Activated naive CD8-positive, alpha-beta T cell treated with anti-CD3 and anti-CD28 coated beads for 36 hours (primary cell): ENCODE measurements around the gene KRTAP20-1. TPM values are rescaled to one million over a fixed set of nuclear protein-coding genes. Genes with fewer than 3 reads are reported as not detected.

ENCODE experiments used
- DNase-seq: peaks from one replicate; pipeline ENCODE4 v3.0.0; 2021
- H3K27ac Mint-ChIP-seq: one replicate; pipeline ENCODE4 v1.8.0; 2022; ENCODE audit warnings: mild to moderate bottlenecking, moderate library complexity, mixed read lengths
- H3K27me3 Mint-ChIP-seq: one replicate; pipeline ENCODE4 v1.8.0; 2022; ENCODE audit warnings: mild to moderate bottlenecking, mixed read lengths
- H3K36me3 Mint-ChIP-seq: one replicate; pipeline ENCODE4 v1.8.0; 2021; ENCODE audit warnings: mild to moderate bottlenecking, mixed read lengths
- H3K4me1 Mint-ChIP-seq: one replicate; pipeline ENCODE4 v1.8.0; 2021; ENCODE audit warnings: mixed read lengths
- H3K4me3 Mint-ChIP-seq: one replicate; pipeline ENCODE4 v1.8.0; 2022; ENCODE audit warnings: mild to moderate bottlenecking, moderate library complexity, mixed read lengths
- H3K9me3 Mint-ChIP-seq: one replicate; pipeline ENCODE4 v1.8.0; 2022; ENCODE audit warnings: mixed read lengths
- total RNA-seq, 2 experiments: library from RNA; stranded (reverse); gene quantifications; one replicate each; pipeline ENCODE4 v1.2.3, GENCODE V29; 2021

Gene KRTAP20-1
- total RNA-seq, 2 experiments from 2014 or later = not detected

DNA sequence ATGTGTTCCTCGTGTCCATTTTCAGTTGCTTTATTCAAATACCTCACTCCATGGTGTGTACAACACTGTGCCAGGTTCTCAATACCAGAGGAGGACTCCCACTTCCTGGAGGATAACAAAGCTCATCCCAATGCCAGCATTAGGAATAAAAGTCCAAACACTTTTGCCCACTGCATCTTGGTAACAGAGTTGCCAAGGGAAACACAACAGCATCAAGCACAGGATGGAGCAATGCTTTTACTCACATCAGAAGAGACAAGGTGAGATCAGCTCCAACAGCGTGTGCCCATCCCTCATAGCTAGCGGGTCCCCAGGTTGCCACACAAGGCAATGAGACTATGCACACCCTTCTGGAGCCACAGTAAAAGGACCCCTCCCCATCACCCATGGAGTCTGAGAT is 7.1 kb downstream of the KRTAP20-1 start:
- no peak overlapping the region for H3K27ac Mint-ChIP-seq
- H3K4me3 Mint-ChIP-seq = no peak overlapping the region
- peaks cover 3% of the 10 kb centered on the region for H3K27me3 Mint-ChIP-seq
- H3K4me1 Mint-ChIP-seq = no peaks in the 10 kb centered on the region
- H3K36me3 Mint-ChIP-seq = no peaks in the 10 kb centered on the region
- no peaks in the 10 kb centered on the region for H3K9me3 Mint-ChIP-seq
- no peak for DNase-seq

DNA sequence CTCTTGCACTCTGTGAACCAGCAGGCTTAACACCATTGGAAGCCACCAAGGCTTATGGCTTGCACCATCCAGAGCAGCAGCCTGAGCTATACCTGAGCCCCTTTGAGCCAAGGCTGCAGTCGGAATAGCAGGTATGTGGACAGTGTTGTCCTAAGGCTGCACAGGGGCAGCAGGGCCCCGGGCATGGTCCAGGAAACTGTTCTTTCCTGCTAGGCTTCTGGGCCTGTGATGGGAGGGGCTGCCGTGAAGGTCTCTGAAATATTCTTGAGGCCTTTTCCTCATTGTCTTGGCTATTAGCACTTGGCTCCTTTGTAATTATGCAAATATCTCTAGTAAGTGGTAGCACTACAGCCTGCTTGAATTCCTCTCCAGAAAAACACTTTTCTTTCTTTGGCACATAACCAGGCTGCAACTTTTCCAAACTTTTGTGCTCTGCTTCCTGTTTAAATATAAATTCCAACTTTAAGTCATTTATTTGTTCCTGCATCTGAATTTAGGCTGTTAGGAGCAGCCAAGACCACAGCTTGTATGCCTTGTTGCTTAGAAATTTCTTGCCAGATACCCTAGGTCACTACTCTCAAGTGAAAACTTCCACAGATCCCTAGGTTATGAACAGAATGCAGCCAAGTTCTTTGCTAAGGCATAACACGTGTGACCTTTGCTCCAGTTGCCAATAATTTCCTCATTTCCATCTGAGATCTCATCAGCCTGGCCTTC is 9.4 kb downstream of the KRTAP20-1 start:
- H3K27me3 Mint-ChIP-seq = peaks cover 8% of the 10 kb centered on the region
- H3K4me1 Mint-ChIP-seq = no peaks in the 10 kb centered on the region
- no peak overlapping the region for H3K4me3 Mint-ChIP-seq
- no peak overlapping the region for H3K27ac Mint-ChIP-seq
- H3K36me3 Mint-ChIP-seq = no peaks in the 10 kb centered on the region
- no peaks in the 10 kb centered on the region for H3K9me3 Mint-ChIP-seq
- no peak for DNase-seq

DNA sequence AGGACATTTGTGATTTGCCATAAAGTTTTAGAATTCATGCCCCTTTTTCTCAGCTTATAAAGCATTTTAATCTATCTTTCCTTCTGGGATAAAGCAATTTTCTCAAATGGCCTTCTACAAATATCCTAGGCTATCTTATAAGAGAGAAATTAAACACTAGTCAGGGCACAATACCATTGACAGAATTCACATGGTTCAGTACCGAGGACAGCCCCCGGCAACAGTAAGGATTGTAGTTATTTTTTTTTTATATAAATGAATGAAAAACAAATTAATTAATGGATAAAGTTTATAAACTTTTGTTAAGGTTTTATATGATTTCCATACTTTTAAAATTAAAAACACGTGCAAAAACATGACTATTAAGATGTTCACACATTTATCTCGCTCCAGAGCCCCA is 11.9 kb downstream of the KRTAP20-1 start:
- Mint-ChIP-seq H3K4me3 (no peak overlapping the region), H3K27ac (no peak overlapping the region), H3K9me3 (no peaks in the 10 kb centered on the region), H3K4me1 (no peaks in the 10 kb centered on the region), H3K27me3 (peaks cover 8% of the 10 kb centered on the region), H3K36me3 (no peaks in the 10 kb centered on the region)
- DNase-seq = no peak

DNA sequence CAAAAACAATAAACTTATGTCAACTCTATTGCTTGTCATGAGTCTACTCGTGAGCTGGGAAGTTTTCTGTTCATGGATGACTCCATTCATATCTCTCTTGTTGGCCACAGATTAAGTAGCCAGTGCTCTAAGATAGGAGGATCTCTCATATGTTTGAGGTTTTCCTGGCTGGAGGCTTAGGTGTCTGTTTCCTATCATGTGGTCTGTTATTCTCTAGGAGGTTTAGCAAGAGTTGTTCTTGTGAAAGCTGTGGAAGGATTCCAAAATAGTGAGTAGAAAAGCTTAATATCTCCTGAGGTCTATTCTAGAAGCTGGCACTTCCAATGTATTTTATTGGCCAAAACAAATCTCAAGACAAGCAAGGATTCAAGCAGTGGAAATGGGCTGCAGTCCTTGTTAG is 13.0 kb downstream of the KRTAP20-1 start:
- H3K4me3 Mint-ChIP-seq = no peak overlapping the region
- H3K36me3 Mint-ChIP-seq = no peaks in the 10 kb centered on the region
- no peaks in the 10 kb centered on the region for H3K4me1 Mint-ChIP-seq
- H3K27ac Mint-ChIP-seq = no peak overlapping the region
- no peaks in the 10 kb centered on the region for H3K9me3 Mint-ChIP-seq
- H3K27me3 Mint-ChIP-seq = peaks cover 8% of the 10 kb centered on the region
- no peak for DNase-seq

DNA sequence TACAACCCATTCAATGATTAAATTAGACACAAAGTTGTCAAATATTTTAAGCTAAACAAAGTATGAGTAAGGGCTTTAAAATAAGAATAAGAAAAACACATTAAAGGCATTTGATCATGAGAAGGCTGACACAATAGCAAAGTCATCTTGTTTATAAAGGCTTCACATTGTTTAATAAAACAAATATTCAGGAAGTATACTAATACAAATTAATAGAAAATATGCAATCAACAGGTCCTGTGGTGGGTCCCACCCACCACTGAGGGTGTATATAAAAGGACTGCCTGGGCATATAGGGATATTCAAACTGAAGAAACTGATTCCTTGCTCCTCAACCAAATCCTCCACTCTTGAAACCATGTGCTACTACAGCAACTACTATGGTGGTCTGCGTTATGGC is 18.7 kb downstream of the KRTAP20-1 start, which contains the start of gene KRTAP20-2:
Gene KRTAP20-2, plus strand, starts transcription at position 301 of the 400 bp plus-strand sequence. Its CDS starts 58 bp downstream, at position 359.
- no peak for DNase-seq
- H3K27me3 Mint-ChIP-seq = no peaks in the 10 kb centered on the region
- no peak within 1 kb of the TSS for H3K4me3 Mint-ChIP-seq
- no peaks in the 10 kb centered on the region for H3K4me1 Mint-ChIP-seq
- H3K36me3 Mint-ChIP-seq = no peaks in the 10 kb centered on the region
- no peak within 1 kb of the TSS for H3K27ac Mint-ChIP-seq
- no peaks in the 10 kb centered on the region for H3K9me3 Mint-ChIP-seq

DNA sequence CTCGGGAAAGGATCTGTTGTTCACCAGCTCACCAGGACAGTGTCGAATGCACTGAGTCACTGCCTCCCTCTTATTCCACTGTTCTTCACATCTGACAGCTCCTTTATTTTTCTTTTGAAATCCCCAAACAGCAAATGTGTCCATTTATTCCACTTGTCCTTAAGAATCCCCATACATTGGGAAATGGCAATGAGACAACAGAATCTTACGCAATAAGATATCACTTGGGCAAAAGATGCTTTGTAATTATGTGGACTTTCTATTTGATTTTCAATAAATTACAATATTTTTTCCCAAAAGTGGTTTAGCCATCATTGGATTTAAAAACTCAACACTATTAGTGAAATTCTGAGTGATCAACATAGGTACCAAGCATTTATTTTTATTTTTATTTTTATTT is 22.5 kb downstream of the KRTAP20-1 start:
- Mint-ChIP-seq H3K27ac (no peak overlapping the region), H3K4me3 (no peak overlapping the region), H3K36me3 (no peaks in the 10 kb centered on the region), H3K27me3 (no peaks in the 10 kb centered on the region), H3K4me1 (no peaks in the 10 kb centered on the region), H3K9me3 (no peaks in the 10 kb centered on the region)
- DNase-seq = no peak

DNA sequence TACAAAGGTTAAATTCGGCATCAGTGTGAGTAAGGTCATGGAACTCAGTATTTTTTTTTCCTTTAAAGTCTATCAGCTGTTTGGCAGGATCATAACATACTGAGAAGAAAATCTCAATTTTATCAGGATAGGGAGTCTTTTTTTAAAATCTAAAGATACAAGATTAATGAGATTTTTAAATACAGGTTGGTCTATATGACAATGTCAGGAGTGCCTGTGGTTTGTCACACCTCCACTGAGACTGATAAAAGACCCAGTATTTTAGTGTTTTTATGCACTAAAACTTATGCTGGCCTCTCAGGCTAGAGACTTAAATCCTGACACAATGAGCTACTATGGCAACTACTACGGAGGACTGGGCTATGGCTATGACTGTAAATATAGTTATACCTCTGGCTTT is 26.3 kb downstream of the KRTAP20-1 start, which contains the start of gene KRTAP20-3:
Gene KRTAP20-3, plus strand, starts transcription at position 301 of the 400 bp plus-strand sequence.
- no peak within 1 kb of the TSS for H3K27ac Mint-ChIP-seq
- H3K4me1 Mint-ChIP-seq = no peaks in the 10 kb centered on the region
- H3K4me3 Mint-ChIP-seq = no peak within 1 kb of the TSS
- no peaks in the 10 kb centered on the region for H3K36me3 Mint-ChIP-seq
- no peaks in the 10 kb centered on the region for H3K27me3 Mint-ChIP-seq
- H3K9me3 Mint-ChIP-seq = no peaks in the 10 kb centered on the region
- DNase-seq = no peak

DNA sequence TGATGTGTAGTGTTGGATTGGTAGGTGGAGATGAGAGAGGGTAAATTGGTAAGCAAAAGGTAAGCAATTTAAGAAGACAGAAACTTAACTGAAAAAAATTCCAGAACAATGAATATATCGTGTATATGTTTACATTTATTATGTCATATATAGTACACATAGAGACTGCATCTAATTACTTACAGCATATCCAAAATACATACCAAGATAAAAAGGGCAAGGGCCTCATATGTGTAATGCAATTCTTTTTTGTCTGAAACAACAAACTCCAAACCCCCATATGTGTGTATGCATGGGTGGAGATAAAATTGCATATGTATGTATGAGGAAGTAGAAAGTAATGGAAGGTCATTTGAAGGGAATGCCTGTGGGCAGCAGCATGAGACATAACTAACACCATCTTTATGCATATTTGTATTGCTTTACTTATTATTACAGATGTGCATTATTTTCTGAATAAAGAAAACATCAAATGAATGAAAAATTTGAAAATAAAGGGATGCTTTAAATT is 30.7 kb downstream of the KRTAP20-1 start:
- Mint-ChIP-seq H3K36me3 (no peaks in the 10 kb centered on the region), H3K9me3 (no peaks in the 10 kb centered on the region), H3K27me3 (no peaks in the 10 kb centered on the region), H3K27ac (no peak overlapping the region), H3K4me1 (no peaks in the 10 kb centered on the region), H3K4me3 (no peak overlapping the region)
- no peak for DNase-seq

DNA sequence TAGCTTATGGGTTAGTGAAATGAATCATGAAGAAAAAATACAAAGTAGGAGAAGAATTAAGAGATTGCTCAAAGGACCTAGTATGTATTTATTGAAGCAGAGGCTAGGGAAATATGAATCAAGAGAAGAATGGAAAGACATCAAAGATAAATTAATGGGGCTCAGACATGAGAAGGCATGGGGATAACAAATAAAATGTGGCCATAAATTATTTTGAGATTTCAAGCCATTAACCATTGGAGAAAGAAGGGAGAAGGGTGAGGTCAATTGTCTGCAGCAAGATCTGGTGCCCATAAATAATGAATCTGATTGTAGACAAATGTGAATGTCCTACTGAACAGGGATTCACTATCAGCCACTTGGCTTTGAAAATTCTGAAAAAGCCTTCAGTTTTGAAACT is 36.7 kb downstream of the KRTAP20-1 start:
- no peaks in the 10 kb centered on the region for H3K4me1 Mint-ChIP-seq
- DNase-seq = no peak
- no peak overlapping the region for H3K27ac Mint-ChIP-seq
- H3K27me3 Mint-ChIP-seq = peaks cover 3% of the 10 kb centered on the region
- no peaks in the 10 kb centered on the region for H3K9me3 Mint-ChIP-seq
- no peak overlapping the region for H3K4me3 Mint-ChIP-seq
- H3K36me3 Mint-ChIP-seq = no peaks in the 10 kb centered on the region

Other genes with a start within 250 kb of the KRTAP20-1 start
- not detected for gene KRTAP13-2, start 244.2 kb upstream of the KRTAP20-1 start, total RNA-seq
- not detected for gene KRTAP13-1, start 220.4 kb upstream of the KRTAP20-1 start, total RNA-seq
- gene KRTAP13-3, start 190.5 kb upstream of the KRTAP20-1 start, total RNA-seq = not detected
- gene KRTAP13-4, start 186.2 kb upstream of the KRTAP20-1 start, total RNA-seq = not detected
- not detected for gene KRTAP15-1, start 176.2 kb upstream of the KRTAP20-1 start, total RNA-seq
- not detected for gene KRTAP19-1, start 136.1 kb upstream of the KRTAP20-1 start, total RNA-seq
- not detected for gene KRTAP19-2, start 129.0 kb upstream of the KRTAP20-1 start, total RNA-seq
- gene KRTAP19-3, start 124.4 kb upstream of the KRTAP20-1 start, total RNA-seq = not detected
- gene KRTAP19-4, start 119.3 kb upstream of the KRTAP20-1 start, total RNA-seq = not detected
- not detected for gene KRTAP19-5, start 114.3 kb upstream of the KRTAP20-1 start, total RNA-seq
- gene KRTAP19-6, start 74.6 kb upstream of the KRTAP20-1 start, total RNA-seq = not detected
- gene KRTAP19-7, start 55.1 kb upstream of the KRTAP20-1 start, total RNA-seq = not detected
- gene KRTAP22-2, start 26.0 kb upstream of the KRTAP20-1 start, total RNA-seq = not detected
- gene KRTAP6-3, start 24.0 kb upstream of the KRTAP20-1 start, total RNA-seq = not detected
- gene KRTAP6-2, start 17.5 kb upstream of the KRTAP20-1 start, total RNA-seq = not detected
- gene KRTAP22-1, start 15.3 kb upstream of the KRTAP20-1 start, total RNA-seq = not detected
- not detected for gene KRTAP6-1, start 2.5 kb upstream of the KRTAP20-1 start, total RNA-seq
- gene KRTAP20-4, start 4.2 kb downstream of the KRTAP20-1 start, total RNA-seq = not detected
- not detected for gene KRTAP20-2, start 18.8 kb downstream of the KRTAP20-1 start, total RNA-seq
- not detected for gene KRTAP20-3, start 26.4 kb downstream of the KRTAP20-1 start, total RNA-seq
- not detected for gene KRTAP21-3, start 102.4 kb downstream of the KRTAP20-1 start, total RNA-seq
- not detected for gene KRTAP21-2, start 130.8 kb downstream of the KRTAP20-1 start, total RNA-seq
- not detected for gene KRTAP21-1, start 139.0 kb downstream of the KRTAP20-1 start, total RNA-seq
- not detected for gene KRTAP8-1, start 196.8 kb downstream of the KRTAP20-1 start, total RNA-seq
- not detected for gene KRTAP7-1, start 213.3 kb downstream of the KRTAP20-1 start, total RNA-seq